ENCODE measurements around the gene UFC1. TPM values are rescaled to one million over a fixed set of nuclear protein-coding genes. Genes with fewer than 3 reads are reported as not detected.

UFC1 gene
- total RNA-seq, 1 donor from 2014 or later, result 98.2 TPM

DNA sequence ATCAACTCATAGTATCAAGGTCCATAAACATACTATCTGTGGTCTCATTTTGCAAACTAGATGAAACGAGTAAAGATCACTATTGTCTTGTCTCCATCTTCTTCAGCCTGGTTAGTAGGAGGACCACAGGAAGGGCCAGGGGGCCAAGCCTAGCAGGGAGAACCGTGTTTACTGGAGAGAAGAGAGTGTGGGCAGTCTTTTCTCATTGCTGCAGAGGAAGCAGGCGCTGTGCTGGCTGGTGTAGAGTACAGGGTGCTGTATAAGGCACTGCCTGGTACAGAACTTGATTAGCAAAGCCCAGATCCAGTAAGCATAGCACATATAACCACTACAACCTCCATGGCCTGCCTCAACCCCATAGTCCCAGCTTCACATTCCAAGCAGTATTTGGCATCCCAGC lies 33.5 kb downstream of the UFC1 start:
- TF ChIP-seq, protein P1, sequence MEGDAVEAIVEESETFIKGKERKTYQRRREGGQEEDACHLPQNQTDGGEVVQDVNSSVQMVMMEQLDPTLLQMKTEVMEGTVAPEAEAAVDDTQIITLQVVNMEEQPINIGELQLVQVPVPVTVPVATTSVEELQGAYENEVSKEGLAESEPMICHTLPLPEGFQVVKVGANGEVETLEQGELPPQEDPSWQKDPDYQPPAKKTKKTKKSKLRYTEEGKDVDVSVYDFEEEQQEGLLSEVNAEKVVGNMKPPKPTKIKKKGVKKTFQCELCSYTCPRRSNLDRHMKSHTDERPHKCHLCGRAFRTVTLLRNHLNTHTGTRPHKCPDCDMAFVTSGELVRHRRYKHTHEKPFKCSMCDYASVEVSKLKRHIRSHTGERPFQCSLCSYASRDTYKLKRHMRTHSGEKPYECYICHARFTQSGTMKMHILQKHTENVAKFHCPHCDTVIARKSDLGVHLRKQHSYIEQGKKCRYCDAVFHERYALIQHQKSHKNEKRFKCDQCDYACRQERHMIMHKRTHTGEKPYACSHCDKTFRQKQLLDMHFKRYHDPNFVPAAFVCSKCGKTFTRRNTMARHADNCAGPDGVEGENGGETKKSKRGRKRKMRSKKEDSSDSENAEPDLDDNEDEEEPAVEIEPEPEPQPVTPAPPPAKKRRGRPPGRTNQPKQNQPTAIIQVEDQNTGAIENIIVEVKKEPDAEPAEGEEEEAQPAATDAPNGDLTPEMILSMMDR (IDR thresholded peaks at IDR 0.05), result no peak

DNA sequence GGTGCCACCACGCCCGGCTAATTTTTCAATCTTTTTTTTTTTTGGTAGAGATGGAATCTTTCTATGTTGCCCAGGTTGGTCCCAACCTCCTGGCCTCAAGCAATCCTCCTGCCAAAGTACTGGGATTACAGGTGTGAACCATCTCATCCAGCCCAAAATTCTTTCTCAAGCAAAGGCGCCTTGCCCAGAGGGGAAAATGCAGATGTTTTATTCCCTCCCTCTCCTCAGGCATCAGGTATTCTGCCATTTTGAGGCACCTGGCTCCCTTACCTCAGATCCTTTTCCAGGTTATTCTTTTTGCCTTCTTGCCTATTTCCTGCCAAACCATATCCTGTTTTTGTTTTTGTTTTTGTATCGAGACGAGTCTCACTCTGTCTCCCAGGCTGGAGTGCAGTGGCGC lies 34.6 kb downstream of the UFC1 start:
- no peak for DNase-seq (ENCODE audit: extremely low spot score, unreplicated experiment)
- H3K9me3 Mint-ChIP-seq (ENCODE audit: unreplicated experiment), result no peaks in the 10 kb centered on the region
- no peak overlapping the region for H3K4me3 Mint-ChIP-seq (ENCODE audit: unreplicated experiment)
- no peaks in the 10 kb centered on the region for H3K27me3 Mint-ChIP-seq (ENCODE audit: unreplicated experiment)
- H3K4me1 Mint-ChIP-seq (ENCODE audit: unreplicated experiment), result peaks cover 11% of the 10 kb centered on the region
- TF ChIP-seq, protein P1 (IDR thresholded peaks at IDR 0.05), result no peak
- H3K27ac Mint-ChIP-seq (ENCODE audit: unreplicated experiment), result no peak overlapping the region
- peaks cover 2% of the 10 kb centered on the region for H3K36me3 Mint-ChIP-seq (ENCODE audit: unreplicated experiment)

More for the DNA sequence above, 33.5 kb downstream of the UFC1 start:
- Mint-ChIP-seq H3K9me3 (ENCODE audit: unreplicated experiment) (no peaks in the 10 kb centered on the region), H3K27ac (ENCODE audit: unreplicated experiment) (no peak overlapping the region), H3K4me1 (ENCODE audit: unreplicated experiment) (peaks cover 14% of the 10 kb centered on the region), H3K27me3 (ENCODE audit: unreplicated experiment) (no peaks in the 10 kb centered on the region), H3K36me3 (ENCODE audit: unreplicated experiment) (no peaks in the 10 kb centered on the region), H3K4me3 (ENCODE audit: unreplicated experiment) (no peak overlapping the region)
- DNase-seq (ENCODE audit: extremely low spot score, unreplicated experiment), result no peak

DNA sequence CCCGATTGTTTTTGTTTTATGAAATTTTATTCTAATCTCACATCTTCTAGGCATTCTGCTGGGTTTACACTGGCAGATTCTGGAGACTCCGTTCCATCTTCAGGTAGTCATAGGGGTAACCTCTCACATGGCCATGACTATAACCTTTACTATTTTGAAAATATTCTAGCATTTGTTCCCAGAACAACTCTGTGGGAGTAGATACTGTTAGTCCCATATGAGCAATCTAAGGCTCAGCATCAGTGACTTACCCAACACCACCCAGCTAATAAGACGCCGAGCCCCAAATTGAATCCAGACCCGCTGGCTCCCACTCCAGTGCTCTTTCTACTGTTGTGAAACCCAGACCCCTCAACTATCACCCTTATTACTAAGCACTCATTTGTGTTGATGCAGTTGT lies 35.3 kb downstream of the UFC1 start:
- peaks cover 11% of the 10 kb centered on the region for H3K4me1 Mint-ChIP-seq (ENCODE audit: unreplicated experiment)
- no peak for DNase-seq (ENCODE audit: extremely low spot score, unreplicated experiment)
- TF ChIP-seq, protein P1 (IDR thresholded peaks at IDR 0.05), result no peak
- no peak overlapping the region for H3K27ac Mint-ChIP-seq (ENCODE audit: unreplicated experiment)
- peaks cover 2% of the 10 kb centered on the region for H3K36me3 Mint-ChIP-seq (ENCODE audit: unreplicated experiment)
- H3K27me3 Mint-ChIP-seq (ENCODE audit: unreplicated experiment), result no peaks in the 10 kb centered on the region
- no peaks in the 10 kb centered on the region for H3K9me3 Mint-ChIP-seq (ENCODE audit: unreplicated experiment)
- H3K4me3 Mint-ChIP-seq (ENCODE audit: unreplicated experiment), result no peak overlapping the region

DNA sequence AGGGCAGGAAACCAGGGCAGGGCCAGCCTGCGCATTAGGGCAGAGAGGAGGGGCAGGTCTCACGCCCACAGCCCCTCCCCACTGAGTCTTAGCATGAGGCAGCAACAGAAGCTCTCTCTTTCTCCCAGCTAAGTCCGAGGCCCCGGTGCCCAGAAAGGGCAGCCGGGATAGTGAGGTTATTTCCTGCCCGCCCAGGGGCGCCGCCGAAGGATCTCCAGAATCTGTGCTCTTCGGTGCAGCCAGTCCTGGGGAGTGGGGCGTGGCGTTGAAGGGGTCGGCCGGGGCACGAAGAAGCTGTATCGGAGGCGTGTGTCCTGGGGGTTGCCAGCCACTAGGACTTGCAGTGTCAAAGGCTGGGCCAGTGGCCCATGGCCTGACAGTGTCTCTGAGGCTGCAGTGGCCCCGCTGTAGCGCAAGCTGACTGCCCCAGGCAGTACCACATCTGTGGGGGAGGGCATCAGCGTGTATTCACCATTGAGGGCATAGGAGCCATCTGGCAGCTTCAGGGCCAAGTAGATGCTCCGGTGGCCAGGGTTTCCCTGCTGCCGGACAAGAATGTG lies 37.3 kb downstream of the UFC1 start:
- no peak for DNase-seq (ENCODE audit: extremely low spot score, unreplicated experiment)
- no peak overlapping the region for H3K4me3 Mint-ChIP-seq (ENCODE audit: unreplicated experiment)
- no peaks in the 10 kb centered on the region for H3K9me3 Mint-ChIP-seq (ENCODE audit: unreplicated experiment)
- H3K27ac Mint-ChIP-seq (ENCODE audit: unreplicated experiment), result no peak overlapping the region
- peaks cover 4% of the 10 kb centered on the region for H3K4me1 Mint-ChIP-seq (ENCODE audit: unreplicated experiment)
- H3K36me3 Mint-ChIP-seq (ENCODE audit: unreplicated experiment), result peaks cover 2% of the 10 kb centered on the region
- no peaks in the 10 kb centered on the region for H3K27me3 Mint-ChIP-seq (ENCODE audit: unreplicated experiment)
- TF ChIP-seq, protein P1 (IDR thresholded peaks at IDR 0.05), result no peak

DNA sequence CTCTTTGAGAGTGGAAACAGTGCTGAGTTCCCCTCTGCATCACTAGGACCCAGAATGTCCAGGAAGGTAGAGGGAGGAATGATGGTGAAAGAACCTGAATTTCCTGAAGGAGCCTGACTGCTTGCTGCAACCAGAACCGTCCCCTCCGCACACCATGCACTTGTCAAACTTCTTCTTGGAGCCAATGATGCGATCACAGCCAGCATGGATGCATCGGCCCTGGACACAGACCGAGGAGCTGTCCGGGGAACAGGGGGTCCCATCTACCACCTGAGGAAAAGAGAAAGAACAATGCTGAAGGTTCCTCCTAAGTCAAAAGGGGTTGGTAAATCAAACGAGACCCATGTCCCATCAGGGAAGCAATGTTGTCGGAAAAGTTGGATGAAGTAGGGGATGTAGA lies 38.2 kb downstream of the UFC1 start:
- no peak overlapping the region for H3K4me3 Mint-ChIP-seq (ENCODE audit: unreplicated experiment)
- H3K27me3 Mint-ChIP-seq (ENCODE audit: unreplicated experiment), result no peaks in the 10 kb centered on the region
- H3K36me3 Mint-ChIP-seq (ENCODE audit: unreplicated experiment), result peaks cover 2% of the 10 kb centered on the region
- no peak for DNase-seq (ENCODE audit: extremely low spot score, unreplicated experiment)
- H3K4me1 Mint-ChIP-seq (ENCODE audit: unreplicated experiment), result peaks cover 13% of the 10 kb centered on the region
- no peaks in the 10 kb centered on the region for H3K9me3 Mint-ChIP-seq (ENCODE audit: unreplicated experiment)
- TF ChIP-seq, protein P1 (IDR thresholded peaks at IDR 0.05), result no peak
- H3K27ac Mint-ChIP-seq (ENCODE audit: unreplicated experiment), result no peak overlapping the region

Data from osteocyte (in vitro differentiated cells).